GM19463 (cell line): Measurements from ENCODE around the gene CSF3.

Experiments used
- ATAC-seq: cut with Tn5 transposase; IDR thresholded peaks from one replicate; pipeline ENCODE4 v1.9.1; 2021; ENCODE audit warnings: mild to moderate bottlenecking, moderate library complexity; ENCODE audit not compliant: unreplicated experiment

Gene CSF3

DNA sequence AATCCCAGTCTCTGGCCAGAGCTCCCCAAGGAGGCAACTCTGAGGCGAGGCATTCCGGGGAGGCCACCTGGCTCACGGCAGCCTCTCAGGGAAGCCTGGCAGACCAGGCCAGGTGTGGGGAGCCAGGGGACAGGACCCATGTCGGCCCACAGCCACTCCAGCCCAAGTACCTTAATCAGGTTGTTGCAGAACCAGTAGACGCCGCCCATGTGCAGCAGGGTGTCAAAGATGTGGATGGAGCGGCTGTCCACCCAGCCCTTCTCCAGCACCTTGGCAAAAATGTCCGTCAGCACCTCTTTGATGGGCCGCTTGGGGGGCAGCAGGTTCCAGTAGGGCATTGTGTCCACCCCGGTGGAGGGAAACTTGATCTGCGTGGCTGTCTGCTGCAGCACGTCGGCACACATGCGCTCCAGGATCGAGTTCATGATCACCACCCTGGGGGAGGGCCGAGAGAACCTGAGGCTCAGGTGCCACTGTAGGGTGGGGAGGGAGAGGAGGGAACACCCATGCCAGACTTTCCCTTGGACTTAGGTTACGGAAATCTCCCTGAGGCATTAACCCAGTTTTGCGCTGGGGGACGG is 7.8 kb downstream of the CSF3 start:
- no peak for ATAC-seq

DNA sequence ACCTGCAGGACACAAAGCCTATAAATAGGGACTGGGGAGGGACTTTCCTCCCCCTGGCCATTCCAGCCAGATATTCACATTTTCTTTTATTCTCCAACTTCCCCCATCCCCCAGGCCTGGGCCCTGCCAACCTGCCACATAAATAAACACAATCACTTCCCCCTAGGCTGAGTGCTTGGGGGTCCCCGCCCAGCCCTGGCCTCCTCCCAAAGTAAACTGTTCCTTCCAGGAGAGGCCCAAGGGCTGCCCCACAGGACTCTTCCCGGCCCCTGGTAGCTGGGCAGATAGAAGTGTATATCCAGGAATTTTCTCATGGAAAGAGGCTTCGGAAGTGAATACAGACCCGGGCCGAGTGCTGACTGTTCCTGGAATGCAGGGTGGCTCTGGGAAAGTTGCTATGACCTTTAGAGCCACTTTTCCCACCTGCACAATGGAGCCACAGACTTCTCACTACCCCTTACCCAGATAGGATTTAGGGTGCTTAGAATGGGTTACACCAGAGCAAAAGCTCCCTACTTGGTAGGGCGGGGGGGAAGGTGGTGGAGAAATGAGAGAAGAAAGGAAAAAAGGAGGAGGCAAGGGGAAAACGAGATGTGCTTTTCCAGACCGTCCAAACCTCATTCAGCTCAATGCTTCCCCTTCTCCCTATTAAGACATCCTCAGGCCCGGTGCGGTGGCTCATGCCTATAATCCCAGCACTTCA is 8.5 kb downstream of the CSF3 start:
- ATAC-seq = no peak

DNA sequence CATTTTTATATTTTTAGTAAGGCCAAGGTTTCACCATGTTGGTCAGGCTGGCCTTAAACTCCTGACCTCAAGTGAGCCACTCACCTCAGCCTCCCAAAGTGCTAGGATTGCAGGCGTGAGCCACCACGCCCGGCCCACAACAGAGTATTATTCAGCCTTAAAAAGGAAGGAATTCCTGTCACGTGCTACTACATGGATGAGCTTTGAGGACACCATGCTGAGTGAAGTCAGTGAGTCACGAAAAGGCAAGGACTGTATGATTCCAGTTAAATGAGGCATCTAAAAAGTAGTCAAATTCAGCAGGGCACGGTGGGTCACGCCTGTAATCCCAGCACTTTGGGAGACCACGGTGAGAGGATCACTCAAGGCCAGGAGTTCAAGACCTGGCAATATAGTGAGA is 9.7 kb downstream of the CSF3 start:
- no peak for ATAC-seq

DNA sequence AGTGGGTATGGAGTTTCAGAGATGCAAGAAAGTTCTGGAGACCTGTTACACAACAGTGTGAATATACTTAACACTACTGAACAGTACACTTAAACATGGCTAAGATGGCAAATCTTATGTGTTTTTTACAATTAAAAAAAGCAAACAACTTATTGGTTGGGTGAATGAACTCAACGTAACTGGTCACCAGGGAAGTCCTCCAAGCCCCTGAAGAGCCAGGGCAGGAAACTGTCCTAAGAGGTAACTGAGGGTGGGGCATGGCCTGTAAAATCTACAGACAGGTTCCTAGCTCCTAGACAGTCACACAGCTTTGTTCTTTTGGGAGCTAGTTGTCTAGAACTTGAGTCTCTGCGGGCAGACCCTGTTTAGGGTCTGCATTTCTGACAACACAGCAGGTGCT is 10.3 kb downstream of the CSF3 start:
- ATAC-seq = no peak

DNA sequence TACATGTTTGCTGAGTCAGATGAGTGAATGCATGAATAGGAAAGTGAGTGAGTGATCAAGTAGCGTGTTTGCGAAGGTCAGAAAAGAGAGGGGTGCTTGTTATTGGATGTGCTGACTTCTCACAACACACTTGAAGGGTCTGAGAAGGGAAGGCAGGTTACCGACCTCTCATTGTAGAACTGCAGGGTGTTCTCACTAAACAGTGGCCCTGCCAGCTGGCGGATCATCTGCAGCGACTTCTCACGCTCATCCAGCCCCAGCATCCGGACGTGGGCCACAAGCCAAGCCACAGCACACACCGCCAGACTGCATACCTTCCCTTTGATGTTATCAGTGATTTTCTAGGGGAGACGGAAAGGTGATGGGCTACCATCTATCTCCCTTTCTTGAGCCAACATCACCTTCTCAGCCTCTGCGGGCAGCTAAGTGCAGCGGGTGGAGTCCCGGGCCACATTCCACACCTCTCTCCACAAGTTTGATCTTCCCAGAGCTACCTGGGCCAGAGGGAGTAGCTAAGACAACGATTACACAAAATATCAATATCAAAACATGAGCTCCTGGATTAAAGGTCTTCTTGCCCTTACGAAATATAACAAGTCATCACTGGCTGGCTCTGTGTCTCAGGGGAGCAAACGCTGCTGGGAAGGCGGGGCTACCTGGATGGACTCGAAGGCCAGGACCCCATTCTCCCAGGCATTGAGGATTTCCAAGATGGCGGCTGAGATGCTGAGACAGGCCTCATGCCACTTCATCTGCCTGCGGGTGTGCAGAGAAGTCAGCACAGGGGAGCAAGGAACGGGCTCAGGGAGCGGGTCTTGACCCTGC is 11.0 kb downstream of the CSF3 start:
- ATAC-seq = no peak

DNA sequence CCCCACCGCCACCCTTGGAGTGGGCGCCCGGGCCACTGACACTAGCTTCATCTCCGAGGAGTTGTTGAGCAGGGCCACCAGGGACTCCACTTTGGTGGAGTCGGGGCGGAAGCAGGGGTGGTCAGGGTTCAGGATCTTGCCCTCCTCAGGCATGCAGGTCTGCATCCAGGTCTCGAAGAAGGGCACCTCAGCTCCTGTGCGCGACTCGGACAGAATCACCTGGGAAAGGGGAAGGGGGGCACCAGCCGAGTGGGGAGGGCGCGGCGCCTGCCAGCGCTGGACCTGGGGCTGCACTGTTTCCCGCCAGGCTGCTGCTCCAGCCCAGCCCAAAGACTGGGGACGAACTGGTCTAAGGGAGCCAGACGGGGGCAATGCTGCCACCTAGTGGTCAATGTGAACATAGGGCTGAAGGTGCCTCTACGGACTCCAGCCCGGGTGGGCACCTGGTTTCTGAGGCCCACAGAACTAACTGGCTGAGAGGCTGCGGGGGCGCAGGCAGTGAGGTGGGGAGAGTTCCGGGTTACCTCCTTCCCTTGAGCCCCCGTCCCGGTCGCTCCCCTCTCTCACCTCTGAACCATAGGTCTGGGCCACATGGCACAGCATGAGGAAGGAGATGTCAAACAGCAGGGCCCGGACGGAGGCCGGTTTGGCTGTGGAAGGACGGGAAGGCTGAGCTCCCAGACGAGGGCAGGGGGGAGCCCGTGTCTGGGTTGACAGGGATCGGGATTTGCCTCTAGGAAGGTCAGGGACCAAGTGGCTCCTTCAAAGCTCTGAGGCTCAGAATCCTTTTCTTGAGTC is 11.8 kb downstream of the CSF3 start:
- no peak for ATAC-seq

DNA sequence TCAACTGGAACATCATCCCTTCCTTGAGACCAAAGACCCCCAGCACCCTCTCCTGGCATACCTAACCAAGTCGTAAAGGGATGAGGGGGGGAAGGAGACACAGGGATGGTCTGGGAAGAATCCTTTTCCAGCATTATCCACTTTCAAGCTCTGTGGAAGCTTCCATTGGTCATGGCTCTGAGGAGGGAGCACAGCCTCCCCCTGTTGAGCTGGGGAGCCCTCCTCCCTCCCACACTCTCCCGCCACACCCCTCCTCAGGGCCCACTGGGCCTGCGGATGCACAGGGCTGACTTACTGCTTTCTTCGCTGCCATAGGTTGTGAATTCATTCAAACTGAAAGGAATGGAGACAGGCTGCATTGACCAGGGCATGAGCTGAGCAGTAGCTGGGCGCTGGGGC is 12.4 kb downstream of the CSF3 start:
- no peak for ATAC-seq

DNA sequence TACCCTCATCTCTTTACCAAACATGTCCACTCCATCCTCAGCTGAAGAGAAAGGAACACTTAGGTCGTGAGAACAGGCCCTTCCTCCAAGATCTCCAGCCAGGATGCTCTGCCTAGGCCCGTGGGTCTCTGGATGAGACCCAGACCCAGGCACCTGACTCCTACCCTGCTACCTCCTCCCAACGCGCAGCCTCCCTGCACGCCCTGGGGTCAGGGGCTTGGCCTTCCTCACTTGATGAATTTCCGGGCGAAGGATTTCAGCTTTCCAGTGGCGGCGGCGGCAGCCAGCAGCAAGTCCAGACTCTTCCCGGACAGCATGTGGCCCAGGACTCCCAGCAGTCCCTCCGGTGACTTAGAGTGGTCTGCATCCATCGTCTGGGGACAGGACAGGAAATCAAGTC is 13.4 kb downstream of the CSF3 start:
- no peak for ATAC-seq

DNA sequence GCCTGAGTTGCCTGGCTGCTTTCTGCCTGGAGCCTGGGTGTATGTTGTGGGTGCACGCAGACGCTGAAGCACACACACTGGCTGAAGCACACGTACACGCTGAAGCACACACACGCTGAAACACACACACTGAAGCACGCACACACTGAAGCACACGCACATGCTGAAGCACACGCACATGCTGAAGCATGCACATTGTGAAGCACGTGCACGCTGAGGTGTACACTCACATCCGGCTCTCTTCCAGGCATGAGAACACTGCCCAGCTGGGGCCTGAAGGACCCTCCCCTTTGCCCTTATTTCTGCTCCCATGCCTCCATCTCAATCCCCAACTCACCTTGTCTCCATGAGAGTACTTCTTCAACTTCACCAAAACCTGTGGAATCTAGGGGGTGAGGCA is 16.5 kb downstream of the CSF3 start:
- ATAC-seq = no peak

DNA sequence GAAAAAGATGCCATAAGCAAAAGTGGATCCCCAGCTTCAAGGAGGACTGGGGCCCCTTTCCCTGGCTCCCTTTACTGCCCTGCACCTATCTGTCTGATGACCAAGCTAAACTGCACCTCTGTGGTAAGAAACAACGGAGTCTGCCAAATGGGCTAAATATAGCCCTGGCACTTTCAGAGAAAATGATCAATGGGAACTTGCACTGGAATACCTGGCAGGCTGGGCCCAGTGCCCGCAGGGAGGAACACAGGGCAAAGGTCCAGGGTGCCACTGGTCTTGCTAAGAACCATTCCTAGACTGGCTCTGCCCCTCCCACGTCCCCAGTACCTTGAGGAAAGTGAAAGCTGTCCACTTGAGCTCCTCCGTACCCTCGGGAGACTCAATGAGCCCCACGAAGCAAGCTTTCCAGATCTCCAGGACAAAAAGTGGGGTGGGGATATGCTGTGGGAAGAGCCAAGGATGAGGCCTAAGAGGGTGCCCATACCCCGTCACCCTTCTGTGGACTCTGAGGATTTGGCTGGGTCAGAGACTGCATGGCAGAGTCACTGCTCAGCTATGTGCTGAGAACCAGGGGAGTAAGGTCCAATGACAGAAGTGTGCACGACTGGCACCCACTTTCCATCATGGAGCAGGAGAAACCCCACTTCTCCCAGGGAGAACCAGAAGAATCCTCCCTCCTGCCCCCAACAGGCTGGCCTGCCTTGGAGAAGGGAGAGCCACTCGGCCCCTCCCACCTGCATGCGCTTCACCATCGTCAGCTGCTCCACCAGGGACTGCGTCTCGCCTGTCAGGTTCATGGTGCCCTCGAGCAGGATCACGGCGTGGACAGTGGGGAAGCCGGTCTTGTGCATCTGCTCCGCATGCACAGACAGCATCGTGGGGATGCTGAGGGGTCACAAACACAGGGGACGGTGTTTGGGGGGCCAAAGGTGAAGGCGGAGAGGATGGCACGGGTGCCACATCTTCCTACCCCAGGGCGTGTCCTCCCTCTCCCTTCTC is 17.4 kb downstream of the CSF3 start:
- no peak for ATAC-seq

DNA sequence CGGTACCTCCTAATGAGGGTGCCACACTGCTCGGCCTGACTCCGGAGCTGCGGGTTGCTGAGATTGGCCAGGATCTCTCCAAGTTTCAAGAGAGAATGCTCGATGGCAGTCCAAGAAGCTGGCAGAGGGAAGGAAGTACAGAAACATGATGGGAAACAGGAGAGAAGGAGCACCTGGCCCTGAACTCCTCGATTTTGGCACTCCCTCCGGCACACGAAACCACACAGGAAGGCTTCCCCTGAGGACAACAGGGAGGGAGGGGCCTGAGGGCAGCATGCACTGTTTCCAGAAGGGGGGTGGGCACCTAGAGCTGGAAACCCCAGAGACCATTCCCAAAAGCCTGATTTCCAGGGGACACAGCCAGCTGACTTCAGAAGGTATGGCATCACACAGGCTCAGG is 18.1 kb downstream of the CSF3 start:
- ATAC-seq = no peak

DNA sequence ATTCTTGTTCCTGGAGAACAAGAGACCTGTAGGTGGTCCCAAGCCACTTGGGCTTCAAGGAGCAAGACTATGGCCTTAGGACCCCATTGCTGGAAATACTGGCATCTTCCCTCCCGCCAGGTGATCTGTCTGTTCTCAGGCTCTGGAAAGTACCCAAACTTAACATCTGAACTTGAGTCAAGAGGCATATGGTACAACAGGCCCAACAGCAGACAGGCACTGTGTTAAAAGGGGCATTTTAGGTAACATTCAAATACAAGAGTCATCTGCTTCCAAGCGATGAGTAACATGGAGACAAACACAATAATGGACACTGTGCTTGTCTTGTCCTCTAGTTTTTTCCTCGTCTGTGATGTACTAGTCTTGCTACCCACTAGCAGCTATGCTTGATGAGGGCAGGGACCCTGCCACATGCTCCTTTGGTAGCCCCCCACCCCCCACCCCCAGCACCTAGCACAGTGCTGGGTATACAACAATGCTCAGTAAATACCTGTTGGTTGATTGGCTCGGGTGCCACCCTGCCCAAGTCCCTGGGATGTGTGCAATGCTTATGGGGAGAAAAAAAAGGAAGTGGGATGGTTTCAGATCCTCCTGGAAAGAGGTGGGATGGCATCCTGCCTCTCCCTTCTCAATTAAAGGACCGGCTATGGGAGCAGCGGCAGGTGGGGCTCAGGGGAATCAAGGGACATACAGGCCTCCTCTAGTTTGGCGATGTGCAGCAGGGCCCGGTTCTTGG is 19.4 kb downstream of the CSF3 start:
- ATAC-seq = no peak

DNA sequence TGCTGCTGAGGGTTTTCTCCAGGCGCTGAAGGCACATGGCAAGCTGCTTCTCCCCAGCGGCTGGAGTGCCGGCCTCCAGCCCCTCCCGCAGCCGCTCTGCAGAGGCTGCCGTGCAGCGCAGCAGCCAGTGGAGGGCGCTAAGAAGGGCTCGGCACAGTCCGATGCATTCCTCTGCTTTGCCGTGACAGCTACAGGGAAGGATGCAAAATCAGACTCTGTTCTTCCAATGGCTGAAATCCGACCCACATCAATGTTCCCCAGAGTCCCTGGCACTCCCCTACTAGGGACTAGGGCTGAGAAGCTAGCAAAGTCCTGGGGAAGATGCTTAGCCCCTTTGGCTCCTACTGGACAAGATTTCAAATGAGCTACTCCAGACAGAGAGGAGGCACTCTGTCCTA is 19.9 kb downstream of the CSF3 start:
- ATAC-seq = no peak

DNA sequence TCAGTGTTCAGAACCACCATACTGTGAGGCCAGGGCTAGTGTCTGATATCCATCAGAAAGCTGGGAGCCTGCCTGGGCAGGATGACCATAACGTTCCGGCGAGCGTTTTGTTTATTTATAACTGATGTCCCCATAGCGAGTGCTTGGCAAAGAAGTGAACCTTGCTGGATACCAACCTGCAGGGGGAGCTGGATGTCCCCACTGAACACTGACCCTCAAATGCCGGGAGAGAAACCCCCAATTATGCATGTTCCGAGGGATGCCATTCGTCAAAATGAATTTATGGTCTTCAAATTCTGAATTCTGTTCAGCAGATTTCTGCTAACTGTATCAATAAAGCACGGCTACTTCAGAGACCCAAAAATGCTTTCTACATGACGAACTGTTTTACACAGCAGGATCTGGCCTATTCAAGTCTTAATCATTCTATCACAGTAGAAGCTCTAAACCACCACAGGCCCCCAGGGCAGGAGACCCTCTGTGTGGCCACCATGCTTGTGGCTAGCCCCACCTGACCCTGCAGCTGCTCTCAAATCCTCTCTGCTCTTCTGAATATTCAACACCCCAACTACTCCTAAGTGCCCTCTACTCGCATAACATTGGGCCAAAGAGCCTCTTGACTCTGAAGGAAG is 23.8 kb downstream of the CSF3 start:
- ATAC-seq = no peak

DNA sequence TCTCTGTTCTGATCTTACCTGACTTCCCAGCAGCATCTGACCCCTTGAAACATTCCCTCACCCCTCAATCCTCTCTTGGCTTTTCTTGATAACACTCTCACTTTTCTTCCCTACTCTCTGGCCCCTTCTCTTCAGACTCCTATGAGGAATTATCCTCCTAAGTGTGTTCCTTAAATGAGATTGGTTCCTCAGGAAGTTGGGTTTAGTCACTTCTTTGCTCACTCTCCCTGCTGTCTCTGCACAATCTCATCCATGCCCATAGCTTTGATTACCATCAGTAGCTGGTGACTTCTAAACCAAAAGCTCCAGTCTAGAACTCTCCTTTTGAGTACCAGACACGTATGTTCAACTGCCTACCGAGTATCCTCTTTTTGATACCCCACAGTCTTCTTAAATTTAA is 26.0 kb downstream of the CSF3 start:
- no peak for ATAC-seq

DNA sequence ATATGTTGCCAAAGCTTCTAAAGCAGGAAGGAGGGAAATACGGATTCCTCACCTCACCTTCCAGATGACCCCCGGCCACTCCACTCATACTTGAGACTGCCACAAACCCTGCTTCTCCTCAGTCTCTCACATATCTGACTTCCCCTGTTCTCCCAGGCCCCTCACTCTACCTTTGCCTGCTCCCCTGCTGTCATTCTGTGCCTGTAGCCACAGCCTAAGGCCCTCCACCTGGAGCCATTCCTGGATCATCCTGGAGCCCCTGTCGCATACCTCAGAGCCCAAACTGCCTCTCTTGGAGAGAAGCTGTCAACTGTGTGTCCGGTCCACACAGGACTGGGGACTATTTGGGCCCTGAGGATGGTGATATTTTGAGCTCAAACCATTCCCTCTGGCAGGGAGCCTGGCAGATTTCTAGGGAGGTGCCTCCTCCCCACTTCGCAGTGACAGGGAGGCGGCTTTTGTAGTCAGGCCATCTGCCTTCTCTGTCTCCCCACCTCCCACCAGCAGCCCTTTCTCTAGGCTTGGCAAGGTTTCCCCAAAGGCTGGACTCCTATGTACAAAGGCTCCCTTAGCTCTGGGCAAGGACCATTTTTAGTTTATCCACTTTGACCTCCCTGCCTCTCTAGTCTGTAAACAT is 41.3 kb downstream of the CSF3 start:
- ATAC-seq = no peak

DNA sequence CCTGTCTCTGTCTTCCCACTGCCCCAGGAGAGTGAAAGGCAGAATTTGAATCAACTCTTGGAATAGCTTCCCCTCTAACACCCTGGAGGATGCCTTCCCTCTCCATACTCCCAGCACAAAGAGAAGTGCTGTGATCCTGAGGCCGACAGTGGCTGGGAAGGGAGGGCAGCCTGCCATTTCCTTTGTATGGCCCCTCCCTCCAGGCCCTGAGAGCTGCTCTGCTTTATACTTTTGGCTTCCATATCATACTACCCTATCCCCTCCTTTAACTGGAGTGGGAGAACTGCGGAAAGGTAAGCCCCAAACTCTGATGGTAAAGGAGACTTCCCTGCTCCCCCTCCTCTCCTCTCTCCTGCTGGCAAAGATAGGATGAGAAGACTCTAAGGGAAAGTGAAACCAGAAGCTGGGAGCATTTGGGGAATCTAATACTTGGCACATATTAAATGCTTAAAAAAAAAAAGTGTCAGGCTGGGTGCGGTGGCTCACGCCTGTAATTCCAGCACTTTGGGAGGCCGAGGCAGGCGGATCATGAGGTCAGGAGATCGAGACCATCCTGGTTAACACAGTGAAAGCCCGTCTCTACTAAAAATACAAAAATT is 43.0 kb downstream of the CSF3 start:
- ATAC-seq = no peak

DNA sequence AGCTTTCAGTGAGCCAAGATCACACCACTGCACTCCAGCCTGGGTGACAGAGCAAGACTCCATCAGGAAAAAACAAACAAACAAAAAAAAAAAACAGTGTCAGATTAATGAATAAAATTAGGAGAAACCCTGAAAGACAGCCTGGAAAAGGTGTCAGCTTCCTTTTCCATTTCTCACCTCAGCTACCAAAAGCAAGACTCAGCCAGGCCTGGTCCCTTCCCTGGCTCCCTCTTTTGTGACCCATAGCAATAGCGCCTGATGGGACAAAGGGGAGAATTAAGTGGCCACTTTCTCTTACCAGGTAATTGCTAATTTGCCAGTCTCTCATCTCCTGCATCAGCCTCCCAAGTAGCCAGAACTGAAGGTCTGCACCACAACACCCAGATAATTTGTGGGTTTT is 43.6 kb downstream of the CSF3 start:
- no peak for ATAC-seq
